Measurements from ENCODE around the gene SDK1.

Gene SDK1

GRCh38 chr7:4279216-4279615 is 978.2 kb downstream of the SDK1 start:
- Histone ChIP-seq H3K27me3 (ENCODE audit: control insufficient read depth, low read length) (no peaks in the 10 kb centered on the region), H3K36me3 (ENCODE audit: control insufficient read depth, low read length) (no peaks in the 10 kb centered on the region), H3K4me2 (ENCODE audit: low read length) (no peak overlapping the region), H3K27ac (ENCODE audit: low read depth, low read length) (no peak overlapping the region), H3K9me2 (replicated peaks; ENCODE audit: control insufficient read depth, low read length) (no peaks in the 10 kb centered on the region), H3K79me2 (ENCODE audit: control insufficient read depth, low read length) (no peaks in the 10 kb centered on the region), H4K20me1 (ENCODE audit: control insufficient read depth, insufficient read depth, low read depth, low read length) (no peaks in the 10 kb centered on the region), H3K9me3 (ENCODE audit: control insufficient read depth, insufficient read depth, low read length) (peaks cover 6% of the 10 kb centered on the region; the same call in 1 of the 2 replicates), H3F3A (ENCODE audit: control insufficient read depth, insufficient read depth) (no peaks in the 10 kb centered on the region), H3K4me1 (ENCODE audit: control insufficient read depth, low read length) (no peaks in the 10 kb centered on the region), H3K4me3 (ENCODE audit: low read length) (no peak overlapping the region)
- TF ChIP-seq EZH2phosphoT487 (IDR thresholded peaks at IDR 0.05; ENCODE audit: borderline replicate concordance, low read length): no peak
- TF ChIP-seq, protein P1, sequence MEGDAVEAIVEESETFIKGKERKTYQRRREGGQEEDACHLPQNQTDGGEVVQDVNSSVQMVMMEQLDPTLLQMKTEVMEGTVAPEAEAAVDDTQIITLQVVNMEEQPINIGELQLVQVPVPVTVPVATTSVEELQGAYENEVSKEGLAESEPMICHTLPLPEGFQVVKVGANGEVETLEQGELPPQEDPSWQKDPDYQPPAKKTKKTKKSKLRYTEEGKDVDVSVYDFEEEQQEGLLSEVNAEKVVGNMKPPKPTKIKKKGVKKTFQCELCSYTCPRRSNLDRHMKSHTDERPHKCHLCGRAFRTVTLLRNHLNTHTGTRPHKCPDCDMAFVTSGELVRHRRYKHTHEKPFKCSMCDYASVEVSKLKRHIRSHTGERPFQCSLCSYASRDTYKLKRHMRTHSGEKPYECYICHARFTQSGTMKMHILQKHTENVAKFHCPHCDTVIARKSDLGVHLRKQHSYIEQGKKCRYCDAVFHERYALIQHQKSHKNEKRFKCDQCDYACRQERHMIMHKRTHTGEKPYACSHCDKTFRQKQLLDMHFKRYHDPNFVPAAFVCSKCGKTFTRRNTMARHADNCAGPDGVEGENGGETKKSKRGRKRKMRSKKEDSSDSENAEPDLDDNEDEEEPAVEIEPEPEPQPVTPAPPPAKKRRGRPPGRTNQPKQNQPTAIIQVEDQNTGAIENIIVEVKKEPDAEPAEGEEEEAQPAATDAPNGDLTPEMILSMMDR (IDR thresholded peaks at IDR 0.05; ENCODE audit: low read depth, low read length, poor library complexity, severe bottlenecking): no peak

DNA sequence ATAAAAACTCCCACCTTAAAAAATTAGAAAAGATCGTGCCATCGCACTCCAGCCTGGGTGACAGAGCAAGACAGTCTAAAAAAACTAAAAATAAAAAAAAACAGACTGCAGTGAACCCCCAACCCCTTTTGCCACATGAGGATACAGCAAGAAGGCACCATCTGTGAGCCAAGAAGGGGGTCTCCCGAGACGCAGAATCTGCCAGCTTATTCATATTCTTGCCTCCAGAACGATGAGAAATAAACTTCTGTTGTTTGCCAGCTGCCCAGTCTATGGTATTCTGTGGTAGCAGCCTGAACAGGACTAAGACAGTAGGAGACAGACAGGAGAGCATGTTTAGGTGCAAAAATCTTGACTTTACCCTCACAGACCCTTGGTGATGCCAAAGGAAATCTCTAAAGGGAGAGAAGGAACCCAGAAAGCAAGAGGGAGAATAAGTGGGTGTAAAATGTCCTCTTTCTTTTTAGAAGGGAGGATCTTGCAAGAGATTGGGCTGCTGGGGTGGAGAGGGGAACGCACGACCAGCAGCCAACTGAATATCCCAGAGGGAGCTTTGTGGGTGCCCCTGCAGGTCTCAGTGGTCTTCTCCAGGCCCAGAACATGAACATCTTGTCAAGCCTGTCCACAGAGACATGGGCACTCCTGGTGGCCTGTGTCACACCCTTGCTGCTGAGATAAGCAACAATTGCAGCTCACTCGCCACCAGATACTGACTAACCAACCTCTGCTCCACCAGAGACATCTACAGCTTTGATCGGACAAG is 980.4 kb downstream of the SDK1 start:
- Histone ChIP-seq H3K9me2 (replicated peaks; ENCODE audit: control insufficient read depth, low read length) (no peaks in the 10 kb centered on the region), H3F3A (ENCODE audit: control insufficient read depth, insufficient read depth) (no peaks in the 10 kb centered on the region), H3K4me2 (ENCODE audit: low read length) (no peak overlapping the region), H3K27ac (ENCODE audit: low read depth, low read length) (no peak overlapping the region), H3K4me1 (ENCODE audit: control insufficient read depth, low read length) (no peaks in the 10 kb centered on the region), H3K27me3 (ENCODE audit: control insufficient read depth, low read length) (no peaks in the 10 kb centered on the region), H3K4me3 (ENCODE audit: low read length) (no peak overlapping the region), H3K79me2 (ENCODE audit: control insufficient read depth, low read length) (no peaks in the 10 kb centered on the region), H4K20me1 (ENCODE audit: control insufficient read depth, insufficient read depth, low read depth, low read length) (no peaks in the 10 kb centered on the region), H3K36me3 (ENCODE audit: control insufficient read depth, low read length) (no peaks in the 10 kb centered on the region), H3K9me3 (ENCODE audit: control insufficient read depth, insufficient read depth, low read length) (peaks cover 4% of the 10 kb centered on the region; the same call in 1 of the 2 replicates)
- TF ChIP-seq, protein P1 (IDR thresholded peaks at IDR 0.05; ENCODE audit: low read depth, low read length, poor library complexity, severe bottlenecking): no peak
- TF ChIP-seq EZH2phosphoT487 (IDR thresholded peaks at IDR 0.05; ENCODE audit: borderline replicate concordance, low read length): no peak

- H3K27ac ChIP-seq (ENCODE audit: low read depth, low read length): no peak overlapping the region
- no peaks in the 10 kb centered on the region for H4K20me1 ChIP-seq (ENCODE audit: control insufficient read depth, insufficient read depth, low read depth, low read length)
- no peak overlapping the region for H3K4me3 ChIP-seq (ENCODE audit: low read length)
- H3K79me2 ChIP-seq (ENCODE audit: control insufficient read depth, low read length): no peaks in the 10 kb centered on the region
- H3K9me2 ChIP-seq (replicated peaks; ENCODE audit: control insufficient read depth, low read length): no peaks in the 10 kb centered on the region
- H3K27me3 ChIP-seq (ENCODE audit: control insufficient read depth, low read length): no peaks in the 10 kb centered on the region
- H3F3A ChIP-seq (ENCODE audit: control insufficient read depth, insufficient read depth): no peaks in the 10 kb centered on the region
- H3K9me3 ChIP-seq (ENCODE audit: control insufficient read depth, insufficient read depth, low read length): peaks cover 4% of the 10 kb centered on the region; the same call in 1 of the 2 replicates
- no peaks in the 10 kb centered on the region for H3K36me3 ChIP-seq (ENCODE audit: control insufficient read depth, low read length)
- H3K4me1 ChIP-seq (ENCODE audit: control insufficient read depth, low read length): no peaks in the 10 kb centered on the region
- no peak overlapping the region for H3K4me2 ChIP-seq (ENCODE audit: low read length)
- TF ChIP-seq, protein P1 (IDR thresholded peaks at IDR 0.05; ENCODE audit: low read depth, low read length, poor library complexity, severe bottlenecking): no peak
- TF ChIP-seq EZH2phosphoT487 (IDR thresholded peaks at IDR 0.05; ENCODE audit: borderline replicate concordance, low read length): no peak
These were observed 981.6 kb downstream of the SDK1 start for GRCh38 chr7:4282434-4283223.

All from DOHH2 (cell line).